ENCODE measurements around the gene PAXX.
"Not testable (repeated sequence)": the region's sequence is repeated elsewhere in the genome, so short reads cannot be mapped to it uniquely, and the experiment has no call there.

Gene PAXX

GRCh38 chr9:136997371-136997770 is 5.1 kb downstream of the PAXX start:
- in situ Hi-C loops (cut with HindIII; ENCODE audit: low sequenced_read_pairs): no loop called here

GRCh38 chr9:136997830-136998234 is 5.6 kb downstream of the PAXX start:
- in situ Hi-C loops (cut with HindIII; ENCODE audit: low sequenced_read_pairs): no loop called here

- in situ Hi-C loops (cut with HindIII; ENCODE audit: low sequenced_read_pairs): no loop called here
These were observed 8.1 kb downstream of the PAXX start for GRCh38 chr9:137000177-137000930.

GRCh38 chr9:137001857-137002645 is 9.8 kb downstream of the PAXX start:
- in situ Hi-C loops (cut with HindIII; ENCODE audit: low sequenced_read_pairs): no loop called here

GRCh38 chr9:137002646-137003041 is 10.4 kb downstream of the PAXX start:
- in situ Hi-C loops (cut with HindIII; ENCODE audit: low sequenced_read_pairs): no loop called here

GRCh38 chr9:137004285-137004684 is 12.1 kb downstream of the PAXX start:
- in situ Hi-C loops (cut with HindIII; ENCODE audit: low sequenced_read_pairs): not testable (repeated sequence)

- in situ Hi-C loops (cut with HindIII; ENCODE audit: low sequenced_read_pairs): no loop called here
These were observed 14.1 kb downstream of the PAXX start for GRCh38 chr9:137006116-137007003.

GRCh38 chr9:137007108-137007815 is 15.0 kb downstream of the PAXX start:
- in situ Hi-C loops (cut with HindIII; ENCODE audit: low sequenced_read_pairs): no loop called here

GRCh38 chr9:137007816-137008270 is 15.6 kb downstream of the PAXX start:
- in situ Hi-C loops (cut with HindIII; ENCODE audit: low sequenced_read_pairs): no loop called here

- in situ Hi-C loops (cut with HindIII; ENCODE audit: low sequenced_read_pairs): no loop called here
These were observed 16.1 kb downstream of the PAXX start for GRCh38 chr9:137008312-137008711.

GRCh38 chr9:137009217-137009616 is 17.0 kb downstream of the PAXX start:
- in situ Hi-C loops (cut with HindIII; ENCODE audit: low sequenced_read_pairs): no loop called here

GRCh38 chr9:137009938-137010732 is 17.9 kb downstream of the PAXX start:
- in situ Hi-C loops (cut with HindIII; ENCODE audit: low sequenced_read_pairs): no loop called here

GRCh38 chr9:137011156-137011555 is 18.9 kb downstream of the PAXX start:
- in situ Hi-C loops (cut with HindIII; ENCODE audit: low sequenced_read_pairs): no loop called here

- in situ Hi-C loops (cut with HindIII; ENCODE audit: low sequenced_read_pairs): no loop called here
These were observed 19.9 kb downstream of the PAXX start for GRCh38 chr9:137011907-137012675.

GRCh38 chr9:137012694-137013570 is 20.7 kb downstream of the PAXX start:
- in situ Hi-C loops (cut with HindIII; ENCODE audit: low sequenced_read_pairs): no loop called here

- in situ Hi-C loops (cut with HindIII; ENCODE audit: low sequenced_read_pairs): no loop called here
These were observed 21.3 kb downstream of the PAXX start for GRCh38 chr9:137013571-137013940.

GRCh38 chr9:137014166-137014565 is 21.9 kb downstream of the PAXX start:
- in situ Hi-C loops (cut with HindIII; ENCODE audit: low sequenced_read_pairs): no loop called here

Measured in endothelial cell of hepatic sinusoid (primary cell).